ENCODE data around the gene VANGL2.

DNA sequence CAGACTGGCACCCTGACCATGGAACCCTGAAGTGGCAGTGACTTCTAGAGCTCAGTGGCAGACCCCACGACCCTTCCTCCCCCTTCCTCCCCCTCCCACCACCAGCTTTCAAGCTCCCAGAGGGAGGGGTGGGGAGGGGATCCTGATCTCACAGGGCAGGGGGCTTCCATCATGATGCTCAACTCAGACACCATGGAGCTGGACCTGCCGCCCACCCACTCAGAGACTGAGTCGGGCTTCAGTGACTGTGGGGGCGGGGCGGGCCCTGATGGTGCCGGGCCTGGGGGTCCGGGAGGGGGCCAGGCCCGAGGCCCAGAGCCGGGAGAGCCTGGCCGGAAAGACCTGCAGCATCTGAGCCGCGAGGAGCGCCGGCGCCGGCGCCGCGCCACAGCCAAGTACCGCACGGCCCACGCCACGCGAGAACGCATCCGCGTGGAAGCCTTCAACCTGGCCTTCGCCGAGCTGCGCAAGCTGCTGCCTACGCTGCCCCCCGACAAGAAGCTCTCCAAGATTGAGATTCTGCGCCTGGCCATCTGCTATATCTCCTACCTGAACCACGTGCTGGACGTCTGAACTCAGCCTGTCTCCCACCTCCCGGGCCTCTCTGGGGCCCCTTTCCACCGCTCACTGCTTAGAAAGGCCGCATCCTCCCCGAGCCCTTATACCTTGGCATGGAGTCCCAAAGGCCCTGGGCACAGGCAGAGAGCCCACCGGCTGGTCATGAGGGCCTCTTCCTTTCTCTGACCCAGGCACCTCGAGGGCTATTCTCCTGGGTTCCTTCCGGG lies 29.6 kb upstream of the VANGL2 start:
- TF ChIP-seq EZH2 (IDR thresholded peaks at IDR 0.05; ENCODE audit: low read depth, unreplicated experiment) (no peak), ZNF114 (CRISPR knock-in tag; IDR thresholded peaks at IDR 0.05) (no peak), POLR2AphosphoS5 (IDR thresholded peaks at IDR 0.05; ENCODE audit: low read depth) (no peak), CREB1 (CRISPR knock-in tag; IDR thresholded peaks at IDR 0.05; ENCODE audit: low read depth) (no peak), ZNF331 (CRISPR knock-in tag; IDR thresholded peaks at IDR 0.05; ENCODE audit: low read depth) (no peak), EZH2phosphoT487 (IDR thresholded peaks at IDR 0.05; ENCODE audit: unreplicated experiment) (no peak)
- TF ChIP-seq, protein P1, sequence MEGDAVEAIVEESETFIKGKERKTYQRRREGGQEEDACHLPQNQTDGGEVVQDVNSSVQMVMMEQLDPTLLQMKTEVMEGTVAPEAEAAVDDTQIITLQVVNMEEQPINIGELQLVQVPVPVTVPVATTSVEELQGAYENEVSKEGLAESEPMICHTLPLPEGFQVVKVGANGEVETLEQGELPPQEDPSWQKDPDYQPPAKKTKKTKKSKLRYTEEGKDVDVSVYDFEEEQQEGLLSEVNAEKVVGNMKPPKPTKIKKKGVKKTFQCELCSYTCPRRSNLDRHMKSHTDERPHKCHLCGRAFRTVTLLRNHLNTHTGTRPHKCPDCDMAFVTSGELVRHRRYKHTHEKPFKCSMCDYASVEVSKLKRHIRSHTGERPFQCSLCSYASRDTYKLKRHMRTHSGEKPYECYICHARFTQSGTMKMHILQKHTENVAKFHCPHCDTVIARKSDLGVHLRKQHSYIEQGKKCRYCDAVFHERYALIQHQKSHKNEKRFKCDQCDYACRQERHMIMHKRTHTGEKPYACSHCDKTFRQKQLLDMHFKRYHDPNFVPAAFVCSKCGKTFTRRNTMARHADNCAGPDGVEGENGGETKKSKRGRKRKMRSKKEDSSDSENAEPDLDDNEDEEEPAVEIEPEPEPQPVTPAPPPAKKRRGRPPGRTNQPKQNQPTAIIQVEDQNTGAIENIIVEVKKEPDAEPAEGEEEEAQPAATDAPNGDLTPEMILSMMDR (conservative IDR thresholded peaks at IDR 0.05; ENCODE audit: low read depth in 2 of 2), result no peak
- TF ChIP-seq, protein P2, sequence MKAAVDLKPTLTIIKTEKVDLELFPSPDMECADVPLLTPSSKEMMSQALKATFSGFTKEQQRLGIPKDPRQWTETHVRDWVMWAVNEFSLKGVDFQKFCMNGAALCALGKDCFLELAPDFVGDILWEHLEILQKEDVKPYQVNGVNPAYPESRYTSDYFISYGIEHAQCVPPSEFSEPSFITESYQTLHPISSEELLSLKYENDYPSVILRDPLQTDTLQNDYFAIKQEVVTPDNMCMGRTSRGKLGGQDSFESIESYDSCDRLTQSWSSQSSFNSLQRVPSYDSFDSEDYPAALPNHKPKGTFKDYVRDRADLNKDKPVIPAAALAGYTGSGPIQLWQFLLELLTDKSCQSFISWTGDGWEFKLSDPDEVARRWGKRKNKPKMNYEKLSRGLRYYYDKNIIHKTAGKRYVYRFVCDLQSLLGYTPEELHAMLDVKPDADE (IDR thresholded peaks at IDR 0.05), result no peak
- TF ChIP-seq, protein P3, sequence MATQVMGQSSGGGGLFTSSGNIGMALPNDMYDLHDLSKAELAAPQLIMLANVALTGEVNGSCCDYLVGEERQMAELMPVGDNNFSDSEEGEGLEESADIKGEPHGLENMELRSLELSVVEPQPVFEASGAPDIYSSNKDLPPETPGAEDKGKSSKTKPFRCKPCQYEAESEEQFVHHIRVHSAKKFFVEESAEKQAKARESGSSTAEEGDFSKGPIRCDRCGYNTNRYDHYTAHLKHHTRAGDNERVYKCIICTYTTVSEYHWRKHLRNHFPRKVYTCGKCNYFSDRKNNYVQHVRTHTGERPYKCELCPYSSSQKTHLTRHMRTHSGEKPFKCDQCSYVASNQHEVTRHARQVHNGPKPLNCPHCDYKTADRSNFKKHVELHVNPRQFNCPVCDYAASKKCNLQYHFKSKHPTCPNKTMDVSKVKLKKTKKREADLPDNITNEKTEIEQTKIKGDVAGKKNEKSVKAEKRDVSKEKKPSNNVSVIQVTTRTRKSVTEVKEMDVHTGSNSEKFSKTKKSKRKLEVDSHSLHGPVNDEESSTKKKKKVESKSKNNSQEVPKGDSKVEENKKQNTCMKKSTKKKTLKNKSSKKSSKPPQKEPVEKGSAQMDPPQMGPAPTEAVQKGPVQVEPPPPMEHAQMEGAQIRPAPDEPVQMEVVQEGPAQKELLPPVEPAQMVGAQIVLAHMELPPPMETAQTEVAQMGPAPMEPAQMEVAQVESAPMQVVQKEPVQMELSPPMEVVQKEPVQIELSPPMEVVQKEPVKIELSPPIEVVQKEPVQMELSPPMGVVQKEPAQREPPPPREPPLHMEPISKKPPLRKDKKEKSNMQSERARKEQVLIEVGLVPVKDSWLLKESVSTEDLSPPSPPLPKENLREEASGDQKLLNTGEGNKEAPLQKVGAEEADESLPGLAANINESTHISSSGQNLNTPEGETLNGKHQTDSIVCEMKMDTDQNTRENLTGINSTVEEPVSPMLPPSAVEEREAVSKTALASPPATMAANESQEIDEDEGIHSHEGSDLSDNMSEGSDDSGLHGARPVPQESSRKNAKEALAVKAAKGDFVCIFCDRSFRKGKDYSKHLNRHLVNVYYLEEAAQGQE (IDR thresholded peaks at IDR 0.05; ENCODE audit: unreplicated experiment), result no peak

All from GM23338 (cell line).